DOHH2 (cell line): Measurements from ENCODE around the gene SCUBE1.

ENCODE experiments used
- CTCF ChIP-seq: fragments of 200-600 bp; sonication (generic); IDR thresholded peaks from one replicate; pipeline ENCODE4 v1.5.1; 2014; ENCODE audit warnings: antibody characterized with exemption, mild to moderate bottlenecking, low read depth, low read length; ENCODE audit not compliant: poor library complexity, severe bottlenecking
- EZH2phosphoT487 ChIP-seq: fragments of 200-600 bp; sonication (generic); IDR thresholded peaks from 2 replicates; pipeline ENCODE4 v1.6.1; 2017; ENCODE audit warnings: borderline replicate concordance, mild to moderate bottlenecking, antibody characterized with exemption, low read length, moderate library complexity, mixed read lengths

GRCh38 chr22:43304831-43305590, 38.2 kb downstream of the SCUBE1 start:
- TF ChIP-seq CTCF (no peak), EZH2phosphoT487 (no peak)
